BE2C (cell line): ENCODE measurements around the gene PSME1.
A peak's percentile ranks its signal among the peaks of the same experiment; 100 is the strongest.

Source experiments
- DNase-seq: peaks from one replicate; pipeline ENCODE4 v3.0.0-alpha.2; 2020
- H3K27me3 ChIP-seq: fragments of 250-450 bp; sonication (Bioruptor Pico); 2 replicates; pipeline ENCODE4 v1.5.1; 2020; ENCODE audit warnings: mild to moderate bottlenecking
- H3K36me3 ChIP-seq: fragments of 250-450 bp; sonication (Bioruptor Pico); 2 replicates; pipeline ENCODE4 v1.5.1; 2020; ENCODE audit warnings: mild to moderate bottlenecking
- H3K4me1 ChIP-seq: fragments of 250-450 bp; sonication (Bioruptor Pico); 2 replicates; pipeline ENCODE4 v1.5.1; 2020
- H3K4me3 ChIP-seq: 2 replicates; pipeline ENCODE4 v1.5.1; 2011; ENCODE audit warnings: low read depth, low read length
- H3K9me3 ChIP-seq: fragments of 250-450 bp; sonication (Bioruptor Pico); 2 replicates; pipeline ENCODE4 v1.5.1; 2020
- TF ChIP-seq, protein P1 (sequence below): IDR thresholded peaks from 2 replicates; pipeline ENCODE4 v1.5.1; 2012; ENCODE audit warnings: mild to moderate bottlenecking, low read depth, low read length

PSME1 gene

GRCh38 chr14:24185741-24186140, 49.7 kb downstream of the PSME1 start:
- Histone ChIP-seq H3K4me1 (no peaks in the 10 kb centered on the region), H3K36me3 (peaks cover 64% of the 10 kb centered on the region)

DNA sequence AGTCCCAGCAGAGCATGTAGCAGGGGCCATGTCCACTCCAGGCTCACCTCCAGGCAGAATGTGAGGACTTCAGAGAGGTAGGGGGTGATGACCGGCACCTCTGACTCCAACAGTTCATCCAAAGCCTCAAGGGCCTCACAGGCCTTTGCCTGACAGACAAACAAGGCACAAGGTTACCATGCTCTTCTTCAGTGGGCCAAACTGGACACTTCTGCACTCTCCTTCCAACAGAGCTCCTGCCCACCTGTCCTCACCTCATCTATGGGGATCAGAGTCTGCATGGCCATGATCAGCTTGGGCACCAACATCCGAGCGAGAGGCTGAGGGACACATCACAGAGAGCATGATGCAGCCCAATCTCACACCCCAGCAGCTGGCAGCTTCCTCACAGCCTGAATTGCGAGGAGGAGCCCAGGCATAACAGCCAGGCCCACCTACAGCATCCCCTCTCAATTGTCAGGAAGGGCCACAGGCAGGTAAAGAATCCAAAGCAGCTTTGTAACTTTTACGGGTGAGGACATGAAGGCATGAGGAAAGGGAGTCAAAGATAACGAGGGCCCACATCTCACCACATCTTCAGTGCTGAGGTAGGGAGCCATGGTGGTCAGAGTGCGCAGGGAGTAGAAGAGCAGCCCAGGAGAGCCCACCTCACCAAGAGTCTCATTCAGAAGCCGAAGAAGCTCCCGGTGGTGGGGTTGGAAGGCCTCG, 51.0 kb downstream of the PSME1 start:
- DNase-seq: no peak
- Histone ChIP-seq H3K36me3 (peaks cover 53% of the 10 kb centered on the region), H3K27me3 (no peaks in the 10 kb centered on the region), H3K4me3 (peak overlapping the region; percentile 94), H3K9me3 (no peaks in the 10 kb centered on the region), H3K4me1 (no peaks in the 10 kb centered on the region)
- TF ChIP-seq, protein P1, sequence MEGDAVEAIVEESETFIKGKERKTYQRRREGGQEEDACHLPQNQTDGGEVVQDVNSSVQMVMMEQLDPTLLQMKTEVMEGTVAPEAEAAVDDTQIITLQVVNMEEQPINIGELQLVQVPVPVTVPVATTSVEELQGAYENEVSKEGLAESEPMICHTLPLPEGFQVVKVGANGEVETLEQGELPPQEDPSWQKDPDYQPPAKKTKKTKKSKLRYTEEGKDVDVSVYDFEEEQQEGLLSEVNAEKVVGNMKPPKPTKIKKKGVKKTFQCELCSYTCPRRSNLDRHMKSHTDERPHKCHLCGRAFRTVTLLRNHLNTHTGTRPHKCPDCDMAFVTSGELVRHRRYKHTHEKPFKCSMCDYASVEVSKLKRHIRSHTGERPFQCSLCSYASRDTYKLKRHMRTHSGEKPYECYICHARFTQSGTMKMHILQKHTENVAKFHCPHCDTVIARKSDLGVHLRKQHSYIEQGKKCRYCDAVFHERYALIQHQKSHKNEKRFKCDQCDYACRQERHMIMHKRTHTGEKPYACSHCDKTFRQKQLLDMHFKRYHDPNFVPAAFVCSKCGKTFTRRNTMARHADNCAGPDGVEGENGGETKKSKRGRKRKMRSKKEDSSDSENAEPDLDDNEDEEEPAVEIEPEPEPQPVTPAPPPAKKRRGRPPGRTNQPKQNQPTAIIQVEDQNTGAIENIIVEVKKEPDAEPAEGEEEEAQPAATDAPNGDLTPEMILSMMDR: no peak

More at GRCh38 chr14:24185741-24186140, 49.7 kb downstream of the PSME1 start:
- Histone ChIP-seq H3K9me3 (no peaks in the 10 kb centered on the region), H3K27me3 (no peaks in the 10 kb centered on the region), H3K4me3 (no peak overlapping the region)
- no peak for DNase-seq
- TF ChIP-seq, protein P1: no peak

GRCh38 chr14:24187539-24187915, 51.5 kb downstream of the PSME1 start:
- no peaks in the 10 kb centered on the region for H3K4me1 ChIP-seq
- no peak for DNase-seq
- H3K4me3 ChIP-seq: peak overlapping the region; percentile 94
- no peaks in the 10 kb centered on the region for H3K27me3 ChIP-seq
- TF ChIP-seq, protein P1: no peak
- H3K9me3 ChIP-seq: no peaks in the 10 kb centered on the region
- peaks cover 53% of the 10 kb centered on the region for H3K36me3 ChIP-seq
